ENCODE data around the gene UNK.

The UNK gene

DNA sequence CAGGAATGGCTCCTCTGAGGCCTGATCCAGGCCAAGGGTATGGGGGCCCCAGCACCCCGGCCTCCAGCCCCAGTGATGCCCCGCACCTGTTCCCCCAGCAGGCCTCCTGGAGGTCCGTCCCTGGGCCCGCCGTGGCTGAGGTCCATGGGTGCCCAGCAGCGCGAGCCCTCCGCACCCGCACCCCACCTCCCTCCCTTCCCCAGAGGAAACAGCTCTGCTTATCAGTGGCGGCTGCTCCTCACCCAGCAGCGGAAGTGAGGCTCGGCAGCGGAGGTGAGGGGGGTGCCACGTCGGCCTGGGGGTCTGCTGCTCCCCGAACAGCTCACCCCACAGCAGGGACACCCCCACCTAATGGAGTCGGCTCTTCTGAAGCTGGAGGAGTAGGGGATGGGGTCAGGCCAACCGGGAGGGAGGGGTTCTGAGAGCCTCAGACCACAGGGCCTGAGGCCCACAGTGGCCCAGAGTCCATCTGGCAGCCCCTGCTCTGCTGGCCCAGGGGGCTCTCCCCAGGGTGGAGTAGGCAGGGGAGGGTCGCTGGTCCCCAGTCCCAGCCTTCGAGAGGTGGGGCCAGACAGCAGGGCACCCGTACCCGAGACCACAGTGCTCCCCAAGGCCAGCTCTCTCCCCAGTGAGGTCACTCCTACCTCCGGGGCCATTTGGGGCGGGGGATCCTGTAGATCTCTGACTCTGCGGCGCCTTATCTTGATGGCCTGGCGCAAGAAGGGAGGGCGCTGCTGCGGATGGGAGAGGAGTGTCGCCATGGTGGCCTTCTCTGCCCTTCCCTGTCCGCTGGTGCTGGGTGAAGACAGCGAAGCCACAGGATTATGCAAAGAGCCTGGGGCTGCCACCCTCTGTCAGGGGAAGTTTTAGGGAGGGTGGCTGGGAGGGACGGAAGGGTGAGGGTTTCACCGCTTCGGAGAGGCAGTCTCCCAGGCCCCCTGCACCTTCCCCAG lies 59.2 kb downstream of the UNK start, which contains the start of gene UNC13D:
Gene UNC13D (minus strand): TSS at position 828 of the 953 bp plus-strand sequence. CDS start 67 bp downstream, at position 761.
- Histone ChIP-seq H3K27me3 (ENCODE audit: control insufficient read depth, insufficient read depth, low read length, poor library complexity, severe bottlenecking) (no peaks in the 10 kb centered on the region), H3K36me3 (ENCODE audit: control insufficient read depth, insufficient read depth, low read length) (peaks cover 9% of the 10 kb centered on the region), H3K4me1 (ENCODE audit: control insufficient read depth, insufficient read depth, low read length) (peaks cover 4% of the 10 kb centered on the region), H3K27ac (ENCODE audit: insufficient read depth, low read depth, low read length, poor library complexity, severe bottlenecking) (no peak within 1 kb of the TSS), H3K9me3 (ENCODE audit: control insufficient read depth, low read length) (no peaks in the 10 kb centered on the region), H3K4me3 (ENCODE audit: insufficient read depth, low read depth, low read length) (no peak within 1 kb of the TSS)
- WGBS, 2 experiments = 91 to 93% methylated on average over 35 of the region's 35 CpGs

DNA sequence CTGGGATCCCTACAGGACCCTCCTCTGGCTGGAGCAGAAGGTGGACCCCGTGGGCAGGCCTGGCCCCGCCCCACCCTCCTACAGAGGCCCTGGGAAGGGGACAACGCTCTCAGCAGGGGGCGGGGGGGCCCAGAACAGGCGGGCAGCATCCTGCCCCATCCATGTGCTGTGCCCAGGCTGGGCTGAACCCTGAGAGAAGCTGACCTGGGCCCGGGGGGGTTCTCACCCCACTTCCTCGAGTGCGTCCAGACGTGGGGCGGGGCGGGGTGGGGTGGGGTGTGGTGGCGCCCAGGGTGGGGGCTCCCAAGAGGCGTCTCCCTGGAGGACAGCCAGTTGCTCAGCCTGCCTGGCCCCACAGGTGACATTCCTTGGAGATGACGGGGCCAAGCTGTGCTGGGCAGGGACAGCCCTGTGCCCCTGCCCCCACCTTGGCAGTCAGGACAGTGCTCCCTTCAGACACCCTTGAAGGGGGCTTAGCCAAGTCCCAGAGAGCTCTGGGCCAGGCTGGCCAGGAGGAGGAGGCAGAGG lies 60.0 kb downstream of the UNK start:
- H3K36me3 ChIP-seq (ENCODE audit: control insufficient read depth, insufficient read depth, low read length) = peaks cover 9% of the 10 kb centered on the region
- no peaks in the 10 kb centered on the region for H3K27me3 ChIP-seq (ENCODE audit: control insufficient read depth, insufficient read depth, low read length, poor library complexity, severe bottlenecking)
- H3K4me1 ChIP-seq (ENCODE audit: control insufficient read depth, insufficient read depth, low read length) = peaks cover 4% of the 10 kb centered on the region
- 78 to 81% methylated on average over 14 of the region's 14 CpGs for WGBS, 2 experiments
- H3K4me3 ChIP-seq (ENCODE audit: insufficient read depth, low read depth, low read length) = no peak overlapping the region
- no peak overlapping the region for H3K27ac ChIP-seq (ENCODE audit: insufficient read depth, low read depth, low read length, poor library complexity, severe bottlenecking)
- H3K9me3 ChIP-seq (ENCODE audit: control insufficient read depth, low read length) = no peaks in the 10 kb centered on the region

DNA sequence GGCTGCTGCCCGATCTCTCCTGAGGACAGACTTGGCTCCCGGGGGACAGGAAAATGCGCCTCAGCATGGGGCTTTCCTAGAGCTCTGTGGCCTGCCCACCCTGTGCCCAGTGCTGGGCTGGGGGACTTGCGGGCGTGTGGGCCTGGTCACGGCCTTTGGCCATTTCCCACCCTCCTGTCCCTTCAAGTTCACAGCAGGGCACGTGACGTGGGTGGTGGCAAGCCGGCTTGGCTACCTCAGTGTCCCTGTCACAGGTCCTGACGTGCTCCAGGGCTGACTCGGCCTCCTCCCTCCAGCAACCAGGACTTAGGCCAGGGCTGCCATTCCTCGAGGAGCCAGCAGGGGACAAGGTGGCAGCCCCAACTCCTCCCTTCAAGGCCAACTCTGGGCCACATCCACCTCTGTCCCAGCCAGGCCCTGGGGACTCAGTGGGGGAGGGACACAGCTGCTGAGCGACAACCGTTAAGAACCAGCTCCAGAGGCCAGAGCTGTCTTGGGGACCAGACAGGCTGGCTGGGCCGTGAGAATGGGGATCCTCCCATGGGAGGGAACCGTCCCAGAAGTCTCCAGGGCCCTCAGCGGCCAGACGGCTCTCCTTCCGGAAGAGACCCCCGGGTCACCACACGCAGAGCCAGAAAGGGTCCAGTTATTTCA lies 60.6 kb downstream of the UNK start:
- Histone ChIP-seq H3K9me3 (ENCODE audit: control insufficient read depth, low read length) (no peaks in the 10 kb centered on the region), H3K36me3 (ENCODE audit: control insufficient read depth, insufficient read depth, low read length) (peaks cover 9% of the 10 kb centered on the region), H3K27ac (ENCODE audit: insufficient read depth, low read depth, low read length, poor library complexity, severe bottlenecking) (no peak overlapping the region), H3K4me3 (ENCODE audit: insufficient read depth, low read depth, low read length) (no peak overlapping the region), H3K27me3 (ENCODE audit: control insufficient read depth, insufficient read depth, low read length, poor library complexity, severe bottlenecking) (no peaks in the 10 kb centered on the region), H3K4me1 (ENCODE audit: control insufficient read depth, insufficient read depth, low read length) (peaks cover 4% of the 10 kb centered on the region)
- 55 to 56% methylated on average over 21 of the region's 21 CpGs for WGBS, 2 experiments

DNA sequence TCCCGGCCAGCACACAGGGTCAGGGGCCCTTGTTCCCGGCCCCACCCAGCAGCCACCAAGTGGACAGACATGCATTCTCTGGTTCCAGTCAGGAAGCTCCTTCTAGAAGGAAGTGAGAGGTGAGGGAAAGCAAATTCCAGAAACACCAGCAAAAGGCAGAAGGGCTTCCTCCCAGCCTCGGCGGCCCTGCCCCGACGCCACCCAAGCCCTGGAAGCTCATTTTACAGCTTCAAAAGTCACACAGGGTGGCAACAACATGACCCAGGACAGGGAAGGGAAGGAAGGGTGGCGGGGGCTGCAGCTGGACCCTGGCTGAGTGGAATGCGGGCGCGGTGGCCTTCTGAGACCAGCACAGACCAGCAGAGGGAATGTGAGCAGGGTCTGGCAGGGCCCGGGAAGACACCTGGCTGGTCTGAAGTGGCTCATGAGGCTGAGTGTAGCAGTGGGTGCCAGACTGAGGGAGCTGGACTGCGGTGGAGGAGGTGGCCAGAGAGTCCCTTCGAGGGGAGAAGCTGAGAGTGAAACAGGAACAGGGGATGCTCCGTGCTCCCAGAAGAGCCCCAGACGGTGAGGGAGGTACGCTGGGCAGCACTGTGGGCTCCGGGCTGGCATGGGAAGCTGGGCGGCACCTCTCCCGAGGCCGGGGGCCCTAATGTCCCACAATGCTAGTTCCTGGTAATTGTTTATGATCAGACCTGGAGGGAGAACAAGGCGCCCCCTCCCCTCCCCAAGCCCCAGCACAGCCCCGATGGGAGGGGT lies 61.5 kb downstream of the UNK start:
- WGBS, 2 experiments = 90 to 95% methylated on average over 22 of the region's 22 CpGs
- no peaks in the 10 kb centered on the region for H3K9me3 ChIP-seq (ENCODE audit: control insufficient read depth, low read length)
- no peak overlapping the region for H3K27ac ChIP-seq (ENCODE audit: insufficient read depth, low read depth, low read length, poor library complexity, severe bottlenecking)
- peaks cover 18% of the 10 kb centered on the region for H3K36me3 ChIP-seq (ENCODE audit: control insufficient read depth, insufficient read depth, low read length)
- H3K4me1 ChIP-seq (ENCODE audit: control insufficient read depth, insufficient read depth, low read length) = peaks cover 4% of the 10 kb centered on the region
- no peaks in the 10 kb centered on the region for H3K27me3 ChIP-seq (ENCODE audit: control insufficient read depth, insufficient read depth, low read length, poor library complexity, severe bottlenecking)
- H3K4me3 ChIP-seq (ENCODE audit: insufficient read depth, low read depth, low read length) = no peak overlapping the region

DNA sequence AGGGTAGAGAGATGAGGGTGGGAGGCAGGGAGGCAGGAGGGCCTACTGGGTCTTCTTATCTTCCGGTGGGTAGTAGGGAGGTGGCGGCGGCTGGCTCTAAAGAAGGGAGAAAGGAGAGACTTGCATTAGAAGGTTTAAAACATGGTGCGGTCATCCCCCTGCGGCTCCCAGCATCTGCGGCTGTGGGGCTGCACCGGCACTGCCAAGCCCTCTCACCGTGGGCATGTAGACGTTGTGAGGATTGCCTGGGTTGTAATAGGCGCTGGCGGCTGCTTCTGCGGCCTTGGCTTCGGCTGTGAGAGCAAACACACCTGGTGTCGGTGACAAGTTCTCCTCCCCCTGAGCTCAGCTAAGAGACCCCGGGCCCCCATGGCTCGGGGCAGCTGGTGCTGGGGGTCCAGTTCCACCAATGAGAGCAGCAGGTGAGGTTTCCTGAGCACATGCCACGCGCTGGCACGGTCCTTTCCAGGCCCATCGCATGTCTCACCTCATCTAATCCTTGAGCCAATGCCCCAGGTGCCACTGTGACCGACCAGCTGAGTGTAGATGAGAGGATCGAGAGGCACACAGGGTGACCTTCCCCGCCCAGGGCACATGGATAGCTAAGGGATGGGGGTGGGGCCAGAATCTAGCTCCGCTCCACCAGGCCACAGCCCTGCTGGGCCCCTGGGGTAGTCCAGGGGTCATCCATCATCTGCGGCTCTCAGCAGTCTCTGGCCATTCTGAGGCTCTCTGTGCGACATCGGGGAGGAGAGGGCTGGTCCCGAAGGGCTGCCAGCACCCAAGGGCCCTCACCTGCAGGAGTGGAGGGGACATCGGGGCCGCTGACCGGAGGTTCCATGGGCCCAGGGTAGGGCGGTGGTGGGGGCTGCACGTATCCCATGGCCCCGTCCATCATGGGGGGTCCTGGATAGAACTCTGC lies 62.3 kb downstream of the UNK start:
- WGBS, 2 experiments = 95% methylated on average over 34 of the region's 34 CpGs
- Histone ChIP-seq H3K27ac (ENCODE audit: insufficient read depth, low read depth, low read length, poor library complexity, severe bottlenecking) (no peak overlapping the region), H3K36me3 (ENCODE audit: control insufficient read depth, insufficient read depth, low read length) (peaks cover 22% of the 10 kb centered on the region), H3K9me3 (ENCODE audit: control insufficient read depth, low read length) (no peaks in the 10 kb centered on the region), H3K4me3 (ENCODE audit: insufficient read depth, low read depth, low read length) (no peak overlapping the region), H3K27me3 (ENCODE audit: control insufficient read depth, insufficient read depth, low read length, poor library complexity, severe bottlenecking) (no peaks in the 10 kb centered on the region), H3K4me1 (ENCODE audit: control insufficient read depth, insufficient read depth, low read length) (peaks cover 4% of the 10 kb centered on the region)

DNA sequence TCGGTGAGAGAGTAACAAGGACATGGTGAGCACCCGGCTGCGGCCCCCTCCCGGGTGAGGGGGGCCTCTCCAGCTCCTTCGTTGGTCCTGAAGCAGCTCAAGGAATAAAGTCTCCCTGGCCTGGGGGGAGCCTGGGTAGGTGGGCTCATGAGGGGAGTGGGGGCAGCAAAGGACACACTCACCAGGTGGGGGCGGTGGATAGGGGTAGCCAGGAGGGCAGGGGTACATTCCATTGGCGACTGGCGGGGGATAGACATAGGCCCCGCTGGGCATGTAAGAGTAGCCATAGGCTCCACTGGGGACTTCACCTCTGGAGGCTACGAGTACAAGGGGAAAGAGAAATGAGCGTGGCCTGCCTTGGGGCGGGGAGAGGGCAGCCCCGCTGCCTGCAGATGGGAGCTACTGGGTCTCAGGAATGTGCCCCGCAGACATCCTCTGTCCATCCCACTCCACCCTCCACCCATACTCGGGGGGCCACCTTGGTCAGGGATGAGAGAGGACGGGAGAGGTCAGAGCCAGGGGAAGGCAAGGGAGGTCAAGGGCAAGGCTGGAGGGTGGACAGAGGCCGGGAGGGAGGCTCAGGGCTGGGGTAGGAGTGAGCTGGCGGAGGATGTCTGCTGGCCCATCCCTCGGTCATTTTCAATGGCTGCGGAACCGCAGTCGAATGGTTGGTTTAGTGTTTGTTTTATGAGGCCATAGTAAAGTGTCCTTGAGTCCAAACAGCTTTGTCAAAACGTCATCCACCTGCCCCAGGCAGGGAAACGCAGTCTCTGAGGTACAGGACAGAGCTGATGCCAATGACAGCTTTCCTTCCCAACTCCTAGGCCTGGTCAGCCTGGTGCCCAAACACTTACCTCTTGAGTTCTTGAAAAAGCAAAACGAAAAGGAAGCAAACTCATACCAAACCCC lies 63.3 kb downstream of the UNK start:
- H3K9me3 ChIP-seq (ENCODE audit: control insufficient read depth, low read length) = no peaks in the 10 kb centered on the region
- no peak overlapping the region for H3K27ac ChIP-seq (ENCODE audit: insufficient read depth, low read depth, low read length, poor library complexity, severe bottlenecking)
- H3K27me3 ChIP-seq (ENCODE audit: control insufficient read depth, insufficient read depth, low read length, poor library complexity, severe bottlenecking) = no peaks in the 10 kb centered on the region
- 92 to 93% methylated on average over 25 of the region's 25 CpGs for WGBS, 2 experiments
- H3K4me1 ChIP-seq (ENCODE audit: control insufficient read depth, insufficient read depth, low read length) = peaks cover 4% of the 10 kb centered on the region
- peaks cover 22% of the 10 kb centered on the region for H3K36me3 ChIP-seq (ENCODE audit: control insufficient read depth, insufficient read depth, low read length)
- H3K4me3 ChIP-seq (ENCODE audit: insufficient read depth, low read depth, low read length) = no peak overlapping the region

DNA sequence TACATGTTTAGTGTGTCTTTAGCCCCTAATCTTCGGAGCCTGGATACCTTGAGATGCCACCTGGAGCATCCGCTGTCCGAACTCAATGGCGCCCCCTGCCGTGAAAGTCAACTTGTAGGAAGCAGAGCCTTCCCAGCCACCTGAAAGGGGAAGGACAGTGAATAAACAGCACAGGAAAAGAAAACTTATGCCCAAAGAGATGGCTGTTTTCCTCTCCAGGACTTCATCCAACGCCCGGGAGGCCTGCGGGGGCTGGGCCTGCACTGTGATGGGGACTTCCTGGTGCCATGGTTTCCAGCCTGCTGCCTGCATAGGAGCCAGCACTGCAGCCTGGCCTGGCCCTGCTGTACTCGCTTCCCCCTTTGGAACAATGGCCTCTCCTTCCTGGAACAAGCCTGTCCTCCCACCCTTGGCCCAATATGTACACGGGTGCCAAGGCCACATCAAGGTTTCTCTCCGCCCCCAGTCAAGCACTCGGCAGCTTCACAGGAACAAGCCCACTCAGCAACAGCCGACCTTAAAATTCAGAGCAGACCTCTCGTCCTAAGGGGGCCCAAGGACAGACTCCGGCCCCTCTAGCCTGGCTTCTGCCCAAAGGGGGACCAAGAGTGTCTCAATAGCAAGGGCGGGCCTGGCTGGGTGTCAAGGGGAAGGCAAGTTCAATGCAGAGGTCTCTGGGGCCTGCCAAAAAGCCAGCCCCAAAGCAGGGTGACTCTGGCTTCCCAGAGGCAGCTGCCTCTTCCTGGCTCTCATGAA lies 64.1 kb downstream of the UNK start:
- Histone ChIP-seq H3K27me3 (ENCODE audit: control insufficient read depth, insufficient read depth, low read length, poor library complexity, severe bottlenecking) (no peaks in the 10 kb centered on the region), H3K27ac (ENCODE audit: insufficient read depth, low read depth, low read length, poor library complexity, severe bottlenecking) (no peak overlapping the region), H3K4me1 (ENCODE audit: control insufficient read depth, insufficient read depth, low read length) (peaks cover 4% of the 10 kb centered on the region), H3K4me3 (ENCODE audit: insufficient read depth, low read depth, low read length) (no peak overlapping the region), H3K9me3 (ENCODE audit: control insufficient read depth, low read length) (no peaks in the 10 kb centered on the region), H3K36me3 (ENCODE audit: control insufficient read depth, insufficient read depth, low read length) (peaks cover 22% of the 10 kb centered on the region)
- WGBS, 2 experiments = 64% methylated on average over 16 of the region's 16 CpGs

DNA sequence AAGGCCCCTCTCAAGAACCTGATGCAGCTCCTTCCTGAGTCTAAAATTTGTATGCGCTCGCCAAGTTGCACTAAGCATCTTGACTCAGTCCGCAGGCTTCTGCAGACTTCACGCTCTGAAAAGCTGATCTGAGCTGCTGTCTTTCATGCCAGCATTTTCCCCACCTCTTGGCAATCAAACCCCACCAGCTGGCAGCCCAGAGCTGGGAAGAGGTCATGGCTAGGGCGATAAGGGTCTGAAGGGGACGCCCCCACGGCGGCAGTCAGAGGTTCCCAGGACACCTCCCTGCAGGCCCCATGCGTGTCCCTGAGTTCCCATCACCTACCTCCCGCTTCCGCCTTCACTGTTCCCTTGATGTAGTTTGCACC lies 64.7 kb downstream of the UNK start:
- H3K27me3 ChIP-seq (ENCODE audit: control insufficient read depth, insufficient read depth, low read length, poor library complexity, severe bottlenecking) = no peaks in the 10 kb centered on the region
- H3K9me3 ChIP-seq (ENCODE audit: control insufficient read depth, low read length) = no peaks in the 10 kb centered on the region
- H3K4me3 ChIP-seq (ENCODE audit: insufficient read depth, low read depth, low read length) = no peak overlapping the region
- H3K36me3 ChIP-seq (ENCODE audit: control insufficient read depth, insufficient read depth, low read length) = peaks cover 22% of the 10 kb centered on the region
- no peak overlapping the region for H3K27ac ChIP-seq (ENCODE audit: insufficient read depth, low read depth, low read length, poor library complexity, severe bottlenecking)
- WGBS, 2 experiments = 94% methylated on average over 11 of the region's 11 CpGs
- H3K4me1 ChIP-seq (ENCODE audit: control insufficient read depth, insufficient read depth, low read length) = peaks cover 7% of the 10 kb centered on the region

Data from ectodermal cell (in vitro differentiated cells).